SK-N-SH (cell line): ENCODE data around the gene GPR32.

Experiments
- POLR2AphosphoS5 ChIP-seq: IDR thresholded peaks from 2 replicates; pipeline ENCODE4 v1.6.1; 2012; ENCODE audit warnings: low read depth, low read length
- REST ChIP-seq: IDR thresholded peaks from 2 replicates; pipeline ENCODE4 v1.6.1; 2012; ENCODE audit warnings: mild to moderate bottlenecking, low read depth, low read length, moderate library complexity
- SMC3 ChIP-seq: IDR thresholded peaks from 2 replicates; pipeline ENCODE4 v1.6.1; 2012; ENCODE audit warnings: low read depth, low read length, improper control_type of control experiment
- TEAD4 ChIP-seq: IDR thresholded peaks from 2 replicates; pipeline ENCODE4 v1.4.0; 2012; ENCODE audit warnings: mild to moderate bottlenecking, borderline replicate concordance; ENCODE audit not compliant: insufficient read depth
- TF ChIP-seq, protein P1 (sequence below): fragments of 200-600 bp; sonication (generic); IDR thresholded peaks from 2 replicates; pipeline ENCODE4 v1.6.1; 2017; ENCODE audit warnings: antibody characterized with exemption, mild to moderate bottlenecking, moderate library complexity

DNA sequence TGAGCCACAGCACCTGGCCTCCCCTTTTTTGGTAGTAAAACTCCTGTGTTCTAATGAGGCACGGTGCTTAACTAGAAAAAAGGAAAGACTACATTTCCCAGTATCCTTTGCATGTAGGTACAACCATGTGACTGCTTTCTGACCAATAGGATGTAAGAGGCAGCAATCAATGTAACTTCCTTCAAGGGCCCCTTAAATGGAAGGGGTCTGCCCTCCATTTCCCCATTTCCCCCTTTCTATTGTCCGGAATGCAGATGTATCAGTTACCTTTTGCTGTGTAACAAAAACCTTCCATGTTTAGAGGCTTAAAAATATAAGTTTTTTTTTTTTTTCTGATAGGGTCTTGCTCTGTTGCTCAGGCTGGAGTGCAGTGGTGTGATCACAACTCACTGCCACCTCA lies 2.2 kb downstream of the GPR32 start:
- TF ChIP-seq, protein P1, sequence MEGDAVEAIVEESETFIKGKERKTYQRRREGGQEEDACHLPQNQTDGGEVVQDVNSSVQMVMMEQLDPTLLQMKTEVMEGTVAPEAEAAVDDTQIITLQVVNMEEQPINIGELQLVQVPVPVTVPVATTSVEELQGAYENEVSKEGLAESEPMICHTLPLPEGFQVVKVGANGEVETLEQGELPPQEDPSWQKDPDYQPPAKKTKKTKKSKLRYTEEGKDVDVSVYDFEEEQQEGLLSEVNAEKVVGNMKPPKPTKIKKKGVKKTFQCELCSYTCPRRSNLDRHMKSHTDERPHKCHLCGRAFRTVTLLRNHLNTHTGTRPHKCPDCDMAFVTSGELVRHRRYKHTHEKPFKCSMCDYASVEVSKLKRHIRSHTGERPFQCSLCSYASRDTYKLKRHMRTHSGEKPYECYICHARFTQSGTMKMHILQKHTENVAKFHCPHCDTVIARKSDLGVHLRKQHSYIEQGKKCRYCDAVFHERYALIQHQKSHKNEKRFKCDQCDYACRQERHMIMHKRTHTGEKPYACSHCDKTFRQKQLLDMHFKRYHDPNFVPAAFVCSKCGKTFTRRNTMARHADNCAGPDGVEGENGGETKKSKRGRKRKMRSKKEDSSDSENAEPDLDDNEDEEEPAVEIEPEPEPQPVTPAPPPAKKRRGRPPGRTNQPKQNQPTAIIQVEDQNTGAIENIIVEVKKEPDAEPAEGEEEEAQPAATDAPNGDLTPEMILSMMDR, result no peak
- no peak for TF ChIP-seq REST
- no peak for TF ChIP-seq TEAD4
- no peak for TF ChIP-seq SMC3
- no peak for TF ChIP-seq POLR2AphosphoS5
